AG09319 (cell line): ENCODE results near the gene MAP3K7.

ENCODE experiments used
- DNase-seq: peaks from one replicate; pipeline ENCODE4 v3.0.0-alpha.2; 2010; ENCODE audit warnings: low read depth; ENCODE audit errors: extremely low read depth
- CTCF ChIP-seq: IDR thresholded peaks from 2 replicates; pipeline ENCODE4 v1.5.1; 2011; ENCODE audit warnings: low read depth, mild to moderate bottlenecking, inconsistent platforms, low read length, moderate library complexity

MAP3K7 gene

GRCh38 chr6:90497411-90497810 is 89.5 kb downstream of the MAP3K7 start:
- DNase-seq, result no peak
- TF ChIP-seq CTCF, result no peak

- no peak for TF ChIP-seq CTCF
- DNase-seq, result no peak
Measured at GRCh38 chr6:90496258-90497016, 90.4 kb downstream of the MAP3K7 start.

GRCh38 chr6:90495216-90495817 is 91.6 kb downstream of the MAP3K7 start:
- no peak for TF ChIP-seq CTCF
- no peak for DNase-seq

GRCh38 chr6:90494067-90494780 is 92.6 kb downstream of the MAP3K7 start:
- TF ChIP-seq CTCF, result no peak
- no peak for DNase-seq

GRCh38 chr6:90493332-90493731 is 93.5 kb downstream of the MAP3K7 start:
- no peak for DNase-seq

GRCh38 chr6:90492798-90493197 is 94.1 kb downstream of the MAP3K7 start:
- DNase-seq, result no peak
- TF ChIP-seq CTCF, result no peak

More at GRCh38 chr6:90493332-90493731, 93.5 kb downstream of the MAP3K7 start:
- no peak for TF ChIP-seq CTCF

GRCh38 chr6:90492369-90492768 is 94.5 kb downstream of the MAP3K7 start:
- no peak for DNase-seq
- no peak for TF ChIP-seq CTCF
